ENCODE measurements around the gene ZNF672. TPM values are rescaled to one million over a fixed set of nuclear protein-coding genes. Genes with fewer than 3 reads are reported as not detected.

The ZNF672 gene
- polyA plus RNA-seq, 3 donors from 2014 or later = 17.1 to 36.9 (median 29.3) TPM

DNA sequence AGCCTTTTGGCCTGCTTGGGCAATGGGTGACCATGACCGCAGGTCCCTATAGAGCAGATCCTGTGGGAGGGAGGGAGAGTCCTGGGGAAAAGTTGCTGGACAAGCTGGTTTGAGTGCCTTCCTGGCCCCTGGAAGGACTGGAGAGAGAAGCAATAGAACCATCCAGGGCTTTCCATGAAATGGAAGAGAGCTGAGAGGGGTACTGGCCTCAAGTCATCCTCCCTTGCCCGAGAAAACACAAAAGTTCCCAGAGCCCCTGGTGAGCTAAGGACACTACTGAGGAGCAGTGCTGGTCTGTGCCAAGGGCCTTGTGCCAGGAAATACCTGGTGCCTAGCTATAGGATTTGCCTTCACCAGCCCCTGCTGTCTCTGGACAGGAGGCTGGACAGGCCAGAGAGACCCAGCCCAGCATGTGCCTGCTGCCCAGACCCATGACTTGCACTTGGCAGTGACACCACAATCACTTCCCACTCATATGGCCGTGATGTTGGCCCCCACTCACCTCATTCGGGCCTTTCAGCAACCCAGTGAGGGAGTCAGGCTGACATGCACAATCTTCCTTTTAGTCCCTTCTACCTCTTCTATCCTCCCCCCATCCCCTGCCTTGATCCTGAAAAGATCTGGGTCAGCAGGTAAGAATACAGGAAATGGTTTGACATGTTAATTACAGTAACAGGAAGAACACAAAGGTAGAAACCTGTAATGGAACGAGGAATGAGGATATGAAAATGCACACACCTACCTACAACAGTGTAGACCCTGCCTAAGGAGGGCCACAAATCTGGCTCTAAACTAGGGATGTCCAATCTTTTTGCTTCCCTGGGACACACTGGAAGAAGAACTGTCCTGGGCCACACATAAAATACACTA lies 19.3 kb upstream of the ZNF672 start:
- Mint-ChIP-seq H3K27me3 (ENCODE audit: low read depth in 3 of 3) (peaks cover 0 to 2% (median 0%) of the 10 kb centered on the region in 3 donors), H3K9me3 (no peaks in the 10 kb centered on the region), H3K27ac (peak overlapping the region in 4 of 6 donors; percentile 10 to 71 (median 26)), H3K36me3 (peaks cover 8 to 20% (median 18%) of the 10 kb centered on the region in 3 donors), H3K4me3 (no peak overlapping the region), H3K4me1 (peaks cover 47 to 72% of the 10 kb centered on the region in 2 donors)
- no peak for DNase-seq

GRCh38 chr1:248820041-248820585 lies 17.9 kb upstream of the ZNF672 start:
- Mint-ChIP-seq H3K27me3 (ENCODE audit: low read depth in 3 of 3) (no peaks in the 10 kb centered on the region), H3K27ac (peak overlapping the region in 1 of 6 donors; percentile 30), H3K4me3 (no peak overlapping the region), H3K9me3 (no peaks in the 10 kb centered on the region), H3K36me3 (peaks cover 0 to 15% (median 8%) of the 10 kb centered on the region in 3 donors), H3K4me1 (peaks cover 59 to 86% of the 10 kb centered on the region in 2 donors)
- no peak for DNase-seq

GRCh38 chr1:248821101-248821500 lies 16.9 kb upstream of the ZNF672 start:
- H3K27ac Mint-ChIP-seq = peak overlapping the region in 1 of 6 donors; percentile 10
- H3K9me3 Mint-ChIP-seq = no peaks in the 10 kb centered on the region
- H3K36me3 Mint-ChIP-seq = peaks cover 0 to 7% (median under 1%) of the 10 kb centered on the region in 3 donors
- H3K4me3 Mint-ChIP-seq = no peak overlapping the region
- peaks cover 65 to 96% of the 10 kb centered on the region in 2 donors for H3K4me1 Mint-ChIP-seq
- peaks cover 4% of the 10 kb centered on the region in 3 donors for H3K27me3 Mint-ChIP-seq (ENCODE audit: low read depth in 3 of 3)
- no peak for DNase-seq

DNA sequence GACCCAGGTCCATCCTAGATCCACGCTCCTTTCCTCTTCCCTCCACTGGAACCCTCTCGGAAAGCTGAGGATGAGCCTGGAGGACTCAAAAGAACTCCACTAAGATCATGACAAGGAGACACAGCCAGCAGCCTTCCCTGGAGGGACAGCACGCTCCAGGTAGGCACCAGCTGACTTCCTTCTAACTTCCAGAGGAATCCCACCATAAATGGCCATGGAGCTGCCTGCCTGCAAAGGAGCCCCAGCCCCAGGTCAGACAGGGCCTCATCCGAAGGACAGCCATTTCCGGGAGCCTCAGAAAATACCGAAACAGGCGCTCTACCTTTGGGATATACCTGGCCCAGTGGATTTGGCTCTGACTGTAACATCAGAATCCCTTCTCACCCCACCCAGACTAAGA lies 16.4 kb upstream of the ZNF672 start:
- H3K4me1 Mint-ChIP-seq = peaks cover 68 to 100% of the 10 kb centered on the region in 2 donors
- peak overlapping the region in 1 of 6 donors; percentile 53 for H3K27ac Mint-ChIP-seq
- no peak for DNase-seq
- H3K36me3 Mint-ChIP-seq = peaks cover 0 to 6% (median 0%) of the 10 kb centered on the region in 3 donors
- no peaks in the 10 kb centered on the region for H3K9me3 Mint-ChIP-seq
- peaks cover 5 to 9% (median 7%) of the 10 kb centered on the region in 3 donors for H3K27me3 Mint-ChIP-seq (ENCODE audit: low read depth in 3 of 3)
- no peak overlapping the region for H3K4me3 Mint-ChIP-seq

DNA sequence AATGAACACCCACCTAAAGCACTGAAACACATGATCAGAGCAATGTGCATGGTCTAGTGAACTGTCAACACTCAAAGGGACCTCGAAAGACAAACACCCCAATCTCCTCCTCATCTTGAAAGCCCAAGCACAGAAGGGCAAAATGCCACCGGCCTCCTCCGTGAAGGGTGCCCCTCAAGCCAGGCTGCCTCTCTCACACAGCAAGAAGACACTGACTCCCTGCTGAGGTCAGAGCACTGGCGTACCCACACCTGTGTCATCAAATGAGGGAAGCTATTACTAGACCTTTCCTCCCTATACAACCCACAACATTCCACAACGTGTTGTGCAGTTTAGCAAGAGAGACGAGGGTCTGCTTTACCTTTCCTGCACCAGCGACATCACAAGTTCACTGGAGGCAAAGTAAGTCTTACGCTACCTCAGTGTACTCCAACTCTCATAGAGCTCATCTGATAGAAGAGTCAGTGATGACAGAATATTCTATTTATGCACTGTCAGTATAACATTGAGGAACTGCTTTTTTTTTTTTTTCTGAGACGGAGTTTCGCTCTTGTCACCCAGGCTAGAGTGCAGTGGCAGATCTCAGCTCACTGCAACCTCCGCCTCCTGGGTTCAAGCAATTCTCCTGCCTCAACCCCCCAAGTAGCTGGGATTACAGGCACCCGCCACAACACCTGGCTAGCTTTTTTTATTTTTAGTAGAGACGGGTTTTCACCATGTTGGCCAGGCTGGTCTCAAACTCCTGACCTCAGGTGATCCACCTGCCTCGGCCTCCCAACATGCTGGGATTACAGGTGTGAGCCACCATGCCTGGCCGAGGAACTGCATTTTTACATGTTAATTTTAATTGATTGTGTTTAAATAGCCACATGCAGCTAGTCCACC lies 15.6 kb upstream of the ZNF672 start:
- Mint-ChIP-seq H3K27me3 (ENCODE audit: low read depth in 3 of 3) (peaks cover 5 to 10% (median 9%) of the 10 kb centered on the region in 3 donors), H3K4me1 (peaks cover 71 to 100% of the 10 kb centered on the region in 2 donors), H3K4me3 (peak overlapping the region in 1 of 5 donors; percentile 1), H3K9me3 (no peaks in the 10 kb centered on the region), H3K36me3 (peaks cover 0 to 6% (median 0%) of the 10 kb centered on the region in 3 donors), H3K27ac (no peak overlapping the region)
- no peak for DNase-seq

- H3K9me3 Mint-ChIP-seq = no peaks in the 10 kb centered on the region
- DNase-seq = no peak
These were observed 14.5 kb upstream of the ZNF672 start for GRCh38 chr1:248823517-248824001.

GRCh38 chr1:248824301-248824700 lies 13.7 kb upstream of the ZNF672 start:
- Mint-ChIP-seq H3K27ac (peak overlapping the region; percentile 42 to 99 (median 90)), H3K4me1 (peaks cover 65 to 83% of the 10 kb centered on the region in 2 donors), H3K27me3 (ENCODE audit: low read depth in 3 of 3) (peaks cover 5 to 10% (median 10%) of the 10 kb centered on the region in 3 donors), H3K4me3 (peak overlapping the region; percentile 1 to 100 (median 97)), H3K9me3 (no peaks in the 10 kb centered on the region), H3K36me3 (peaks cover 0 to 6% (median 0%) of the 10 kb centered on the region in 3 donors)
- DNase-seq = no peak

More at GRCh38 chr1:248823517-248824001, 14.5 kb upstream of the ZNF672 start:
- Mint-ChIP-seq H3K36me3 (peaks cover 0 to 6% (median 0%) of the 10 kb centered on the region in 3 donors), H3K4me1 (peaks cover 71 to 91% of the 10 kb centered on the region in 2 donors), H3K27me3 (ENCODE audit: low read depth in 3 of 3) (peaks cover 5 to 10% (median 9%) of the 10 kb centered on the region in 3 donors), H3K4me3 (peak overlapping the region; percentile 1 to 100 (median 97)), H3K27ac (peak overlapping the region in 4 of 6 donors; percentile 40 to 98 (median 90))

GRCh38 chr1:248824701-248825100 lies 13.3 kb upstream of the ZNF672 start:
- Mint-ChIP-seq H3K27me3 (ENCODE audit: low read depth in 3 of 3) (peaks cover 5 to 11% (median 10%) of the 10 kb centered on the region in 3 donors), H3K27ac (peak overlapping the region; percentile 85 to 100 (median 98)), H3K4me3 (peak overlapping the region; percentile 97 to 100 (median 99)), H3K36me3 (peaks cover 0 to 6% (median 0%) of the 10 kb centered on the region in 3 donors), H3K9me3 (no peaks in the 10 kb centered on the region), H3K4me1 (peaks cover 65 to 79% of the 10 kb centered on the region in 2 donors)
- no peak for DNase-seq

DNA sequence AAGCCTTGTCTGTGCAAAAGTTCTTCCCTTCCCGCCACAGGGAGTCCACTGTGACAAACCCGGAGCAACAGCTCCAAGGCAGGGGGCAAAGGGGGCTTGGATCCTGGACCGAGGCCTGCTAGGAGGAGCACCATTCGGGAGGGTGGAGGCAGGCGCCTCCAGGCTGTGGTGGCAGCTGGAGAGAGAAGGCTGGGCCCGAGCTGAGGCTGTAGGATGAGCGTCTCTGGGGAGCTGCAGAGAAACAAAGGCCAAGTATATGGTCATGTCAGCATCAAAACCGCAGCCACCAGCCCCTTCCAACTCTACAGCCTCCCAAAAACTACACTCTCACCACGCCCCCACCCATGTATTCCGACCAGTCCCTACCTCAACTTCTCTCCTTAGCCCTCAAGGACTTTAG lies 12.9 kb upstream of the ZNF672 start:
- peak overlapping the region; percentile 96 to 100 (median 98) for H3K27ac Mint-ChIP-seq

DNA sequence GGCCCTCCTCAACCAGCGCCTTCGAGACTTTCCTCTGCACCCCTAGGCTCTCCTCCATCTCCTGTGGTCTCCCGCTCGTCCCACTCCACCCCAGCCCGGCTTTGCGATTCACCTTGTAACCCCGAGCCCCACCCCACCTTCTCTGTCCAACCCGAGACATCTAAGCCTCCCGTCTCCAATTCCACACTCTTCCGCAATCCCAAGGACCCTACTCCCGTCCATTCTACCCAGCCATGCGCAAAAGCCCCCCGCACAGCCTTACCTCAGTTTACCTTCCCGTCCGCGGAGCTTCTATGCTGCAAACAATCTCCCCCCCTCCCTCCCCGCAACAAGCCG lies 12.5 kb upstream of the ZNF672 start:
- H3K4me3 Mint-ChIP-seq = peak overlapping the region; percentile 97 to 100 (median 99)
- H3K4me1 Mint-ChIP-seq = peaks cover 59 to 71% of the 10 kb centered on the region in 2 donors

More for the DNA sequence above, 12.9 kb upstream of the ZNF672 start:
- Mint-ChIP-seq H3K27me3 (ENCODE audit: low read depth in 3 of 3) (peaks cover 5 to 11% (median 10%) of the 10 kb centered on the region in 3 donors), H3K9me3 (no peaks in the 10 kb centered on the region), H3K36me3 (peaks cover 0 to 6% (median 0%) of the 10 kb centered on the region in 3 donors), H3K4me1 (peaks cover 63 to 75% of the 10 kb centered on the region in 2 donors), H3K4me3 (peak overlapping the region; percentile 97 to 100 (median 99))
- DNase-seq = no peak

DNA sequence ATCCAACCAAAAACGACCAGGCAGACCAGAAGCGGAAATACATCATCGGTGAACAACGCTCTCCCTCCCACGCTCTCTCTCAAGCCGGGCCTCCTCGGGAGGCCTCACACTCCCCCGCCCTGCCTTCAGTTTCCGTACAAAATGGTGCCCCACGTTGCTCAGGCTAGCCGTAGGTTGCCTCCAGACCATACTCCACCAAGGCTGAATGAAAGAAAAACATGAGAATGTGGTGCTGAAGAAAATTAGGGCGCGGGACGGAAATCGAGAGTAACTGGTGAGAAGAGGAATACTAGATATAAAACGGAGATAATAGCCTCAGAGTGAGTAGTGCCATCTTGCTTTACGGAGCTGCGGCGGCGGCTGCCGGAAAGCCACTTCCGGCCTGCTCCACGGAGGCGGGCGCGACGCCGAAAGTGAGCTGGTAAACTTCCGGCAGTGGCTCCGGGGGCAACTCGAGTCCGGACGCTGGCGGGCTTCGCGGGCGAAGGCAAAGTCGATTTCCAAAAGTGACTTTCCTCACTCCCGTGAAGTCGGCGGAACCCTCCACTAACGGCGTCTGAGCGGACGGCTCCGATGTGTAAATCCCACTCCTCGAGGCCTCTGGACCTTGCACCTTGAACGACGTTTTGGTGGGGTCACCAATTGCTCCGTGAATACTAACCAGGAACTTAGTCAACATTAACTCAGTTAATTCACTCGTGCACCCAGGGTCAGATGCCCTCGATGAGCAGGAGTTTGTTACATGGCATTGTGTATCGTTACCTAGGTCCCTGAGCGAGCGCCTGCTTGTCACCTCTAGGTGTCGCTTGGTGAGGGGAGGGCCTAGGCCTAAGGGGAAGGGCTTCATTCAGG lies 11.9 kb upstream of the ZNF672 start, which contains the start of gene SH3BP5L:
TSS of gene SH3BP5L (minus strand) at position 7 of the 852 bp plus-strand sequence. CDS start 980 bp downstream, outside the sequence.
- DNase-seq = peak; percentile 92 to 93 (median 92)
- Mint-ChIP-seq H3K4me3 (peak within 1 kb of the TSS; percentile 97 to 100 (median 99)), H3K9me3 (no peaks in the 10 kb centered on the region), H3K36me3 (peaks cover 0 to 6% (median 0%) of the 10 kb centered on the region in 3 donors), H3K4me1 (peaks cover 53 to 65% of the 10 kb centered on the region in 2 donors), H3K27me3 (ENCODE audit: low read depth in 3 of 3) (peaks cover 5 to 12% (median 10%) of the 10 kb centered on the region in 3 donors), H3K27ac (peak within 1 kb of the TSS; percentile 96 to 100 (median 98))

More for the DNA sequence above, 12.5 kb upstream of the ZNF672 start:
- Mint-ChIP-seq H3K36me3 (peaks cover 0 to 6% (median 0%) of the 10 kb centered on the region in 3 donors), H3K27ac (peak overlapping the region; percentile 96 to 100 (median 98)), H3K9me3 (no peaks in the 10 kb centered on the region), H3K27me3 (ENCODE audit: low read depth in 3 of 3) (peaks cover 5 to 11% (median 10%) of the 10 kb centered on the region in 3 donors)
- DNase-seq = no peak

DNA sequence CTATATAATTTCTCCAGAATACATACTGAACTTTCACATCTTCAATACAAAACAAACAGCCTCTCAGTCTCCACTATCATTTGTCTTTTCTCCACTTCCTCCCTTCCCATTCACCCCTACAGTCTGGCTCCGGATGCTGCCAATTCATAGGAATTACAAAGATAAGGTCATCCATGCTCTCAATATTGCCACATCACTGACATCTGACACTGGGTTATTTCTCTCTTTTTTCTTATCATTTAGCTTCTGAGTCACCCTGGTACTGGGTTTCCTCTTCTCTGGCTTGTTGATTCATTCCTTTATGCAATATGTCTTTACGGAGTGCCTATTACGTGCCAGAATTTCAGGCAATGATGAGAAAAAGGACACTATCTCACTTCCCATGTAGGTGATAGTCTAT lies 9.2 kb upstream of the ZNF672 start:
- Mint-ChIP-seq H3K4me1 (peaks cover 32 to 38% of the 10 kb centered on the region in 2 donors), H3K36me3 (peaks cover 0 to 6% (median 0%) of the 10 kb centered on the region in 3 donors), H3K27me3 (ENCODE audit: low read depth in 3 of 3) (peaks cover 10 to 14% (median 10%) of the 10 kb centered on the region in 3 donors), H3K9me3 (no peaks in the 10 kb centered on the region), H3K4me3 (peak overlapping the region in 1 of 5 donors; percentile 2), H3K27ac (peak overlapping the region in 4 of 6 donors; percentile 7 to 65 (median 42))
- DNase-seq = no peak

Data from immature natural killer cell (primary cell).